SHP77 (cell line): ENCODE data around the gene LRRC45.

Source experiments
- DNase-seq, 2 experiments: peaks; one replicate each; lab custom pipeline; 2025; lab: John Stamatoyannopoulos, UW

Gene LRRC45

GRCh38 chr17:82063424-82064415 is 40.6 kb downstream of the LRRC45 start:
- no peak for DNase-seq

GRCh38 chr17:82064433-82065192 is 41.5 kb downstream of the LRRC45 start:
- peak in 1 of 2 experiments; percentile 33 for DNase-seq

- no peak for DNase-seq
Observed at GRCh38 chr17:82065193-82065637, 42.1 kb downstream of the LRRC45 start.

- DNase-seq = peak; percentile 17 to 44
Observed at GRCh38 chr17:82065638-82066303, 42.7 kb downstream of the LRRC45 start, which contains the start of gene DUS1L. TSS of gene DUS1L (minus strand) at chr17:82065804. CDS start at chr17:82065059, 745 bp downstream.

GRCh38 chr17:82070611-82071010 is 47.5 kb downstream of the LRRC45 start:
- no peak for DNase-seq

GRCh38 chr17:82072827-82073226 is 49.7 kb downstream of the LRRC45 start:
- DNase-seq = no peak

- DNase-seq = no peak
Observed at GRCh38 chr17:82073446-82073845, 50.3 kb downstream of the LRRC45 start.

GRCh38 chr17:82076018-82076784 is 53.1 kb downstream of the LRRC45 start:
- DNase-seq = no peak

- DNase-seq = no peak
Observed at GRCh38 chr17:82076785-82077591, 53.9 kb downstream of the LRRC45 start.

GRCh38 chr17:82077617-82078358 is 54.7 kb downstream of the LRRC45 start:
- DNase-seq = no peak

GRCh38 chr17:82078433-82078832 is 55.3 kb downstream of the LRRC45 start:
- no peak for DNase-seq

GRCh38 chr17:82079001-82079677 is 56.0 kb downstream of the LRRC45 start:
- no peak for DNase-seq

- DNase-seq = no peak
Observed at GRCh38 chr17:82080048-82080788, 57.1 kb downstream of the LRRC45 start.
